Thyroid gland (tissue), 4 donors: Measurements from ENCODE around the gene ZNF224.

ENCODE experiments used
- POLR2A ChIP-seq, 2 donors: fragments of 450-650 bp; IDR thresholded peaks; one replicate each; pipeline ENCODE4 v1.6.1; 2017; ENCODE audit warnings: antibody characterized with exemption in 2 of 2, mild to moderate bottlenecking in 2 of 2, moderate library complexity in 1 of 2
- TF ChIP-seq, protein P1 (sequence below), 6 experiments: fragments of 200-600 bp in 3 of 6; fragments of 450-650 bp in 3 of 6; sonication (generic) in 3 of 6; IDR thresholded peaks; one replicate each; pipeline ENCODE4 v1.5.1; 2016 to 2019; ENCODE audit warnings: antibody characterized with exemption in 6 of 6, mild to moderate bottlenecking in 2 of 6, inconsistent platforms in 1 of 6, moderate library complexity in 1 of 6

- no peak for TF ChIP-seq POLR2A (IDR thresholded peaks at IDR 0.05)
- TF ChIP-seq, protein P1, sequence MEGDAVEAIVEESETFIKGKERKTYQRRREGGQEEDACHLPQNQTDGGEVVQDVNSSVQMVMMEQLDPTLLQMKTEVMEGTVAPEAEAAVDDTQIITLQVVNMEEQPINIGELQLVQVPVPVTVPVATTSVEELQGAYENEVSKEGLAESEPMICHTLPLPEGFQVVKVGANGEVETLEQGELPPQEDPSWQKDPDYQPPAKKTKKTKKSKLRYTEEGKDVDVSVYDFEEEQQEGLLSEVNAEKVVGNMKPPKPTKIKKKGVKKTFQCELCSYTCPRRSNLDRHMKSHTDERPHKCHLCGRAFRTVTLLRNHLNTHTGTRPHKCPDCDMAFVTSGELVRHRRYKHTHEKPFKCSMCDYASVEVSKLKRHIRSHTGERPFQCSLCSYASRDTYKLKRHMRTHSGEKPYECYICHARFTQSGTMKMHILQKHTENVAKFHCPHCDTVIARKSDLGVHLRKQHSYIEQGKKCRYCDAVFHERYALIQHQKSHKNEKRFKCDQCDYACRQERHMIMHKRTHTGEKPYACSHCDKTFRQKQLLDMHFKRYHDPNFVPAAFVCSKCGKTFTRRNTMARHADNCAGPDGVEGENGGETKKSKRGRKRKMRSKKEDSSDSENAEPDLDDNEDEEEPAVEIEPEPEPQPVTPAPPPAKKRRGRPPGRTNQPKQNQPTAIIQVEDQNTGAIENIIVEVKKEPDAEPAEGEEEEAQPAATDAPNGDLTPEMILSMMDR (IDR thresholded peaks at IDR 0.05) = no peak
Observed at GRCh38 chr19:44107751-44108150, 13.6 kb downstream of the ZNF224 start.
